ENCODE results near the gene RFC2.
A peak's percentile ranks its signal among the peaks of the same experiment; 100 is the strongest.

The RFC2 gene

DNA sequence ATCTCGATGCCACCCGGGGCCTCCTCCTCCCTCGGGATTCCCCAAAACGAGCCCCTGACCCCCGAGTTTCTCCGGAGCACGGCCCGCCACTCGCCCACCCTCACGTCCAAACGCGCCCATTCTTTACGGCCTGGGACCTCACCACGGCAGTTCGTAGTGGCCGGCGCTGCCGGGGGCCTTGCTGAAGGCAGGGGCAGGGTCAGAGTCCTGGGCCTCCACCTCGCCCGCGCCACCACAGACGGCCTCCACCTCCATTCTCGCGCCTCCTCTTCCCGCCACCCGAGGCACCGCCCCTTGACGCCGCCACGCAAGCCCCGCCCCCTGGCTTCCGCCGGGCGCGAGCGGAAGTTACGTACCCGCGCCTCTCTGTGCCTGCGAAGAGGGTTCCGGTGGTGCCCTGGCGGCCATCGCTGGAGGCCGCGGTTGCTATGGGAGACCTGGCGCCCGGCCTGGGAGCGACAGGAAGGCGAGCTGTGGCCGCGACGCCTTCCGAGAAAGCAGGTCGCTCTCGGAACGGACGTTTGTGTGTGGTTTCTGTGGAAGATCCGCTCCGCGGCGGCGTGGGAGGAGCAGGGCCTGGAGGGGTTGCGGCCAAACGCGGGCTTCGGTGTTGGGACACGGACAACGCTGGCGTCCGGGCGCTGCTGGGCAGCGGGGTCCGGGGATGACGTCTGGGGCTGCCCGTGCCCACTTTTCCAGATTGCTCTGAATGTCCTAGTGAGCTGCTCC lies at the start of gene RFC2:
RFC2 (minus strand) TSS at position 271 of the 729 bp plus-strand sequence; CDS start at position 255, 16 bp downstream.
- DNase-seq (ENCODE audit: low spot score): peak; percentile 97

GRCh38 chr7:74302745-74303221 lies 48.6 kb upstream of the RFC2 start:
- DNase-seq (ENCODE audit: low spot score): no peak

- DNase-seq (ENCODE audit: low spot score): no peak
Observed at GRCh38 chr7:74300926-74301325, 46.7 kb upstream of the RFC2 start.

GRCh38 chr7:74299401-74299800 lies 45.2 kb upstream of the RFC2 start:
- no peak for DNase-seq (ENCODE audit: low spot score)

DNA sequence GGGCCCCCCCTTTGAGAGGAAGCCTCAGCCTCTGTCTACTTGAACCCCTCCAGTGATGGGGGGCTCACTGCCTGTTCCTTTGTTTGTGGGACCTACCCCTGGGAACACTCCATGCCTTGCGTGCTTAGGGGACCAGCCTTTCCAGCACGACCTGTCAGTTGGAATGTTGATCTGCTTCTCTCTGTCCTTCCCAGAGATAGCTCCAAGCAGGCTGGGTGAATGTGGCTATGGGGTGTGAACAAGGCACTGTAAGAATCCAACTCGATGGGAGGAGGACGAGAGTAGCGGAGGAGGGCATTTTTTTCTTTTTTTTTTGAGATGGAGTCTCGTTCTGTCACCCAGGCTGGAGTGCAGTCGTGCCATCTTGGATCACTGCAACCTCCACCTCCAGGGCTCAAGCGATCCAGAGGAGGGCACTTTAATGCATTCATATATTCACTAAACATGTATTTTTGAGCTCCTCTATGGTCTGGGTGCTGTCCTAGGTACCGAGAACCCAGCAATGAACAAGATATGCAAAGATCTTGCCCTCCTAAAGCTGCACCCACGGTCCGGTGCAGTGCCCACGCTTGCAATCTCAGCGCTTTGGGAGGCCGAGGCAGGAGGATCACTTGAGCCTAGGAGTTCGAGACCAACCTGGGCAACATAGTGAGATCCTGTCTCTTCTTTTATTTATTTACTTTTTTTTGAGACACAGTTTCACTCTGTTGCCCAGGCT lies 43.5 kb upstream of the RFC2 start:
- DNase-seq (ENCODE audit: low spot score): no peak

- DNase-seq (ENCODE audit: low spot score): no peak
Observed at GRCh38 chr7:74294191-74294998, 40.2 kb upstream of the RFC2 start.

DNA sequence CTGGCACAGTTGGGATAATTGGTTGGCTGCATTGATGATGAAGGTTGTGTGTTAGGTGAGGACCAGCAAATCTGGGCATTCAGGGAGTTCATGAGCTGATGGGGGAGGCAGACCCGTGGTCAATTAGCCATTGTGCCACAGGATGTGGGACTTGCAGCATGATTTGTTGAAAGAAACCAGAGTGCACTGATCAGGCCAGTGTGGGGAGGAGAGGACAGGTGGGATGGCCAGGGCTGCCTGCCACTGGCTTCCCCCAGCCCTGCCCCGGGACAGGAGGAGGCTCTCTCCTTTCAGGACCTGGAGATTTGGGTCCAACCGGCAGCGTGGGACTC lies 39.3 kb upstream of the RFC2 start:
- no peak for DNase-seq (ENCODE audit: low spot score)

DNA sequence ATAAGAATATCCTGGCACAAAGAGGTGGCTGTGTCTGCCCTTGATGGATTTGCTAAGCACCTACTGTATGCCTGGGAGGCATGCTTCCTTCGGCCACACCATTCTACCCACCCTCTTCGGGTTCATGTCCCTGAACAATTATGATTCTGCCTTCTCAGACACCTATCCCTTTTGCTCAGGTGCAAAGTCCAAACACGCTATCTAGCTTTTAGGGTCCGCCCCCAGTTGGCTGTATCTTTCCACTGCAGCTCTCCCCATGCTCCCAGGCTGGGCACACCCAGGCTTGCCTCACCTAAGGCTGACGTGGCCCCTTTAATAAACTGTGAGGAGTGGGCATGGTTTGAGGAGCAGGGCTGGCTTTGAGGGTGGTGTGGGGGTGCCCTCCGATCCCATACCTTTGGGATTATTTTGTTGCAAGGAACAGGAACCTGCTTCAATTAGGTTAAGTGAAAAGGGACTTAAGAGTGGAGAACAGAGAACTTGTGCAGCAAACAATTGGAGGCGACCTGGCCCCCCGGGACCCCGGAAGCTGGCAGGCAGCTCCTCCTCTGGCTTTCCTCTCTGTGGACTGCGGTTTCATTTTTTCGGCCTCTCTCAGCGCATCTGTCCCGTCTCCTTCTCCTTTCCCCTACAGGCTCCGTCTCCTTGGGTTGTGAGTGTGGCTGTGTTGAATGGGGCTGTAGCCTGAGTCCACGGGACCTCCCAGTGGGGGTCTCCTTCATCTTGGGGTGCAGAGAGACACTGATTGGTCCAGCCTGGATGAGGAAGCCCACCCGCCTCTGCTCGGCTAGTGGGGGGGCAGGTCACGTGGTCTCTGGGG lies 38.8 kb upstream of the RFC2 start:
- DNase-seq (ENCODE audit: low spot score): no peak

- DNase-seq (ENCODE audit: low spot score): no peak
Observed at GRCh38 chr7:74291535-74291934, 37.3 kb upstream of the RFC2 start.

DNA sequence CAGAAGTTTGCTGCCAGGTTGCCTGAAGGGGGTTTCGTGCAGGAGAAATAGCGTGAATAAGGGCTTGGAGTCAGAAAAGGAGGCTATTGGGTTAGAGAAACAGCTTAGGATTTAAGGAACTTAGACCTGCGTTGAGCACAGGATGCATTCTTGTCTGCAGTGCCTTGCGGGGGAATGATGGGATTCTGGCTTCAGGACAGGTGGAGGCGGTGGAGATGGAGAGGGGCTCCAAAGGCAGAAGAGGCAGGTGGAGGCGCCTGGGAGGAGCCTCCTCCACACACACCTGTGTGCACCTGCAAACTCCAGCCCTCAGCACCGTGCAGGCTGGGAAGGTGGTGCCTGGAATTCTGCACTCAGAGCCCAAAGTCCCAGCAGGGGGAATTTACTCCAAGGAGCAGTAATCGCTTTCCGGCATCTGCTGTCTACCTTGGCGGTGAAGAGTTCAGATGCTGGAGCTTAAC lies 36.8 kb upstream of the RFC2 start:
- no peak for DNase-seq (ENCODE audit: low spot score)

- no peak for DNase-seq (ENCODE audit: low spot score)
Observed at GRCh38 chr7:74290553-74290950, 36.4 kb upstream of the RFC2 start.

DNA sequence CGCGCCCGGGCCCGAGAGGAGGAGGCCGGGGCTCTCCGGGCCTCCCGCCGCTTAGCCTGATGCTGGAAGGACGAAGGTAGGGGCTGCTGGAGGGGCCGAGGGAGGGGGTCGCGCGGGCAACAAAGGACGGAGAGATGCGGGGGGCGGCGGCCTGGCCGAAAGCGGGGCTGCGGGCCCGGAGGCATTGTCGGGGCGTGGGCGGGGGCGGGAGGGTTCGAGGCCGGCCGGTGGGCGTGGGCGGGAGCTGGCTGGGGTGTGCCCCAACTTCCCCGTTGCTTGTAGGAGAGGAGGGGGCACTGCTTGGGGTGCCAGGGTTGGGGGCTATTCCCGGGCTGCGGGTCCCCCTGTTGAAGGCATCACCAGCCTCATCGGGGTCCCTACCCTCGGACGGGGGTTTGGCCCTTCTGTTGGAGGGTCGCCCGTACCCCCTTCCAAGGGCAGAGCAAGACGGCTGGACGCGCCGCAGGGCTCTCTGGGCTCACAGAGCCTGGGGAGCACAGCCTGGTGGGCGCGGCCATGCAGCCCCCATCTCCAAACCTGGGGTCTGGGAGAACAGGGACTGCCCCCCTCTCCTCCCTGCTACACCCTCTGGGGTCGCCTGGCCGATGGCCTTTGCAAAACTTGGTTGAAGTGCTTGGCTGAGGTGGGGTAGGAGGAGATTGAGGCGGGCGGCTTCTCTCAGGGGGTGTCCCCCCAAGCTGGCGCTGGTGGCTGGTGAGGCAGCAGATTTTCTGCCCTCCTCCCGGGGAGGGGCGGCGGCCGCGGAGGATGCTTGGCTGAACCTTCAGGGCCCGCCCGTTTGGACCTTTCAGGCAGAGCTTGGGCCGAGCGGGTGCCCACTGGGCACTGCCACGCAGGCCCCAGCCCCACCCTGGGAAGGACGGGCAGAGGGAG lies 35.7 kb upstream of the RFC2 start:
- no peak for DNase-seq (ENCODE audit: low spot score)

DNA sequence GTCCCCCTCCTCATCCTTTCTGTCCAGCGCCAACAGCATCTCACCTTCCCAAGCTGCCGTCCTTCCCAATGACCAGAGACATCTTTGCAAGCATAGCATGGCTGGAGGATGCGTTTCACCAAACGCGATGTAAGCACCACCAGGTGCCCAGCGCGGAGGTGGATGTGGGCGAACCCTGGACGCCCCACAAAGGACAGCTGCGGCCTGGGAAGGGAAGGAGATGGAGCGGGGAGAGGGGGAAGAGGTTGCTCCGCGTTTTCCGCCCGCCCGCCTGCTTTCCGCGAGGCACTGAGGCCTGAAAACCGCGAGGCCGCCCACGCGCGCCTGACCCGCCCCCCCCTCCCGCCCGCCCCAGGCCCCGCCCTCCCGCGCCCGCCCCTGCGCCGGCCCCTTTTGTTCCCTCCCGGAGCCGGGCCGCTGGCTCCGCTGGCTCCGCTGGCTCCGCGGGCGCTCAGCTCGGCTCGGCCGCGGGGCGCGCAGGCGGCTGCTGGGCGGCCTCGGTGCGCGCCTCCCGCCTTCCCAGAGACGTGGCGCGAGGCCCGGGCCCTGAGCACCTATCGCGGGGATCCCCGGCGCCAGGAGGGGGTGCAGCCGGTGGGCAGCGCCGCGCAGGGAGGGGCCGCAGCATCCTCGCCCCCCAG lies 34.9 kb upstream of the RFC2 start, which contains the start of gene CLIP2:
CLIP2 (plus strand) TSS at position 390 of the 641 bp plus-strand sequence. CDS start 28,140 bp downstream, outside the sequence.
- DNase-seq (ENCODE audit: low spot score): peak; percentile 84

GRCh38 chr7:74288034-74288881 lies 34.1 kb upstream of the RFC2 start:
- peak; percentile 39 for DNase-seq (ENCODE audit: low spot score)

- DNase-seq (ENCODE audit: low spot score): no peak
Observed at GRCh38 chr7:74287303-74288033, 33.3 kb upstream of the RFC2 start.

GRCh38 chr7:74286131-74286530 lies 31.9 kb upstream of the RFC2 start:
- DNase-seq (ENCODE audit: low spot score): no peak

GRCh38 chr7:74284781-74285259 lies 30.6 kb upstream of the RFC2 start:
- no peak for DNase-seq (ENCODE audit: low spot score)

DNA sequence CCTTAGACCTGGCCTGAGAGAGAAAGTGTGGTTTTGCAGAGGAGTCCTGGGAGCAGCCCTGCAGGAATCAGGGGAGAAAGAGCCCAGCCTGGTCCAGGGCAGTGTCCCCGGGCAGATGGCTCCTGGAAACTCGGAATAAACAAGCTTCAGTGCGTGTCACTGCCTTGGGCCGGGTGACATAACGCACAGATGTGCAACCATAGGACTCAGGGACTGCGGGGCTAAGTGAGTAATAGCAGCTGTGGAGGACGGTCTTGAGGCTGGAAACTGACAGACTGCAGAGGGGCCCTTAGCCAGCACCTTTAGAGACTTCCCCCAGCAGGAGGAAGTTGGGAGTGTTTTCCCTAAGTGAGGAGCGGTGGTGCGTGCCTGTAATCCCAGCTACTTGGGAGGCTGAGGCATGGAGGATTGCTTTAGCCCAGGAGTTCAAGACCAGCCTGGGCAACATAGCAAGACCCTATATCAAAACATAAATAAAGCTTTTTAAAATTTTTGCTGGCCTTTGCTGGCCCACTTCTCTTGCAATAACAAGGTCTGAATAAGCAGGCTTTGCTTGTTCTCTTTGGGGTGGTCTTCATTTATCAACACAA lies 29.8 kb upstream of the RFC2 start:
- DNase-seq (ENCODE audit: low spot score): no peak

Data from kidney tubule cell (primary cell).